ELR (cell line): ENCODE measurements around the gene AGAP1.

ENCODE experiments used
- DNase-seq: peaks from one replicate; pipeline ENCODE4 v3.0.0-alpha.2; 2015; ENCODE audit warnings: low read depth

The AGAP1 gene

GRCh38 chr2:236095504-236095903, 601.7 kb downstream of the AGAP1 start:
- no peak for DNase-seq

GRCh38 chr2:236101311-236101950, 607.6 kb downstream of the AGAP1 start:
- no peak for DNase-seq

GRCh38 chr2:236102971-236103370, 609.1 kb downstream of the AGAP1 start:
- no peak for DNase-seq

GRCh38 chr2:236103981-236104380, 610.1 kb downstream of the AGAP1 start:
- no peak for DNase-seq

GRCh38 chr2:236105955-236106607, 612.2 kb downstream of the AGAP1 start:
- no peak for DNase-seq

GRCh38 chr2:236106761-236107160, 612.9 kb downstream of the AGAP1 start:
- DNase-seq, result no peak

GRCh38 chr2:236107536-236107935, 613.7 kb downstream of the AGAP1 start:
- no peak for DNase-seq

GRCh38 chr2:236107942-236108625, 614.2 kb downstream of the AGAP1 start:
- DNase-seq, result no peak

GRCh38 chr2:236109061-236109460, 615.2 kb downstream of the AGAP1 start:
- no peak for DNase-seq

GRCh38 chr2:236109473-236109872, 615.6 kb downstream of the AGAP1 start:
- no peak for DNase-seq

GRCh38 chr2:236112466-236112865, 618.6 kb downstream of the AGAP1 start:
- no peak for DNase-seq

GRCh38 chr2:236113425-236113824, 619.6 kb downstream of the AGAP1 start:
- no peak for DNase-seq

- DNase-seq, result no peak
These were observed 620.1 kb downstream of the AGAP1 start for GRCh38 chr2:236113948-236114347.

GRCh38 chr2:236114959-236115358, 621.1 kb downstream of the AGAP1 start:
- no peak for DNase-seq

- no peak for DNase-seq
These were observed 623.6 kb downstream of the AGAP1 start for GRCh38 chr2:236117401-236117800.

- DNase-seq, result no peak
These were observed 624.0 kb downstream of the AGAP1 start for GRCh38 chr2:236117861-236118269.

GRCh38 chr2:236119003-236119402, 625.2 kb downstream of the AGAP1 start:
- DNase-seq, result no peak

- no peak for DNase-seq
These were observed 625.6 kb downstream of the AGAP1 start for GRCh38 chr2:236119476-236119875.

- no peak for DNase-seq
These were observed 626.3 kb downstream of the AGAP1 start for GRCh38 chr2:236120141-236120601.

- no peak for DNase-seq
These were observed 627.0 kb downstream of the AGAP1 start for GRCh38 chr2:236120829-236121228.

- DNase-seq, result peak; percentile 6
These were observed 627.7 kb downstream of the AGAP1 start for GRCh38 chr2:236121546-236121945.

GRCh38 chr2:236122236-236122635, 628.4 kb downstream of the AGAP1 start:
- DNase-seq, result no peak

- no peak for DNase-seq
These were observed 629.9 kb downstream of the AGAP1 start for GRCh38 chr2:236123716-236124115.
